Fibroblast of skin of left biceps (primary cell): ENCODE data around the gene ATOH8.

Experiments
- DNase-seq, 2 experiments: peaks; one replicate each; pipeline ENCODE4 v3.0.0-alpha.2; 2013; ENCODE audit warnings: low read depth in 2 of 2

ATOH8 gene

GRCh38 chr2:85736456-85737355, 17.1 kb upstream of the ATOH8 start:
- no peak for DNase-seq

DNA sequence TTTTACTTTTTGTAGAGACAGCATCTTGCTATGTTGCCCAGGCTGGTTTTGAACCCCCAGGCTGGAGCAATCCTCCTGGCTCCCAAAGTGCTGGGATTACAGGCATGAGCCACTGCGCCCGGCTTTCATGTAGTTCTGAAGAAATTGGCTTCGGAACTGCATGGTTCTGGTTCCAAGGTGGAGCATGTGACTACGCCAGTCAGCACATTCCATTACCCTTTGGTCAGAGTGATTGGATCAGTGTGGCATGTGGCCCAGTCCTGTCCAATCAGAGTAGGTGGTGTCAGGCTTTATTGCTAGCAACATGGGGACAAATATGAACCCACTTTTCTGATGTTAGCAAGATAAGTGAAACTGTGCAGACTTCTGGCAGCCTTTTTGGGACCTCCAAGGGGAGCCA, 16.3 kb upstream of the ATOH8 start:
- peak; percentile 68 to 70 for DNase-seq

GRCh38 chr2:85737961-85738360, 15.8 kb upstream of the ATOH8 start:
- DNase-seq, result no peak

- DNase-seq, result no peak
Measured at GRCh38 chr2:85740193-85740592, 13.6 kb upstream of the ATOH8 start.

DNA sequence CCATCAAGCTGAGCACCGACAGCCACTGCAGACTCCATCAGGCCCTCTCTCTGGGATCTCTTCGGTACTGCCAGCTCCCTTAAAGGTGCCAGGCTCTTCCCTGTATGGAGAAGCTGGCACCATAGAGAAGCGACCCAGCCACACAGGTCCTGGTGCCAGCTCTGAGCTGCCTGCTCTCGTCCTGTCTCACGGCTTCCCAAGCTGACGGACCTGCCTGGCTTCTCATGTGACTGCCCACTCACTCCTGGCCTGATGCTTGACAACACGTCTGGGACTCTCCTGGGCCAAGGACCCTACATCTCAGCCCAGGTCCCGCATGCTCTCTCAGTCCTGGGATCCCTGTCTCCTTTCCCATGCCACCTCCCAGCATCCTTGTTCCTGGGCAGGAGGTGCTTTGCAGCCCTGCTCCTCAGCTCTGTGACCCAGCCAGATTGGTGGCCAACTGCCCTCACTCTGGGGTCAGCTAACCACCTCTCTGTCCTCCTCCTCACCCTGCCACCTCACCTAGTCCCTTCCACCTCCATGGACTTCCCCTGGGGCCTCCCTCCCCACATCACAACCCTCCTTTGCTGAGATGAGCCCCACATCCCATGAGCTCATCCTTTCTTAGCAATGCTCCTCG, 12.5 kb upstream of the ATOH8 start:
- DNase-seq, result no peak

DNA sequence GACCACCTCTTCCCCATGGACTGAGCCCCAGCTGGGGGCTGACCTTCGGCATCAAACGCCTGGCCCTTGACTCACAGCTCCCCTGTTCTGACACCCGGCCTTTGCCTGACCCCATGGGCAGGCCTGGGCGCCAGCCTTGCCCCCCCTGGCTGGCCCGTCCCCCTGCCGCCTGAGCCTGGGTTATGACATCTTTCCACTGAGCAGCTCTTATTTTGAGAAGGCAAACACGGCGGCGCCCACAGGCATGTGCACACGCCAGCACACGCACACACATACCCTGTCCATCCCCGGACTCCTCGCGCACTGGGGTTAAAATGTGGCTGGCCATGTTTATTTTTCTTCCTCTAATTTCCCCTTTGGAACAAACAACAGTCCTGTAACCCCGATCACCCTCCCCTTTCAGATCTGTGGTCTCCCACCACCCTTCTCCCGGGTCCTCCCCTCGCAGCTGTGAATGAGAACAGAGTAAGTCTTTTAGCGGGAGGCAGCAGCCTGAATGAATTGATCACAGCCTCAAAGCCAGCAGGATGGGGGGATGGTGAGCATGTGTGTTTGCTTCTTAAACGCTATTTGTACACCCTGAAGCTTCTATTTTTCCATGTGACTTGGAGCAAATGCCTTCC, 11.8 kb upstream of the ATOH8 start:
- peak in 1 of 2 experiments; percentile 50 for DNase-seq

GRCh38 chr2:85743304-85743978, 10.3 kb upstream of the ATOH8 start:
- no peak for DNase-seq

- DNase-seq, result no peak
Measured at GRCh38 chr2:85744055-85744454, 9.7 kb upstream of the ATOH8 start.

- peak; percentile 97 to 98 for DNase-seq
Measured at GRCh38 chr2:85744741-85745601, 8.8 kb upstream of the ATOH8 start.

GRCh38 chr2:85745619-85746018, 8.2 kb upstream of the ATOH8 start:
- DNase-seq, result no peak

DNA sequence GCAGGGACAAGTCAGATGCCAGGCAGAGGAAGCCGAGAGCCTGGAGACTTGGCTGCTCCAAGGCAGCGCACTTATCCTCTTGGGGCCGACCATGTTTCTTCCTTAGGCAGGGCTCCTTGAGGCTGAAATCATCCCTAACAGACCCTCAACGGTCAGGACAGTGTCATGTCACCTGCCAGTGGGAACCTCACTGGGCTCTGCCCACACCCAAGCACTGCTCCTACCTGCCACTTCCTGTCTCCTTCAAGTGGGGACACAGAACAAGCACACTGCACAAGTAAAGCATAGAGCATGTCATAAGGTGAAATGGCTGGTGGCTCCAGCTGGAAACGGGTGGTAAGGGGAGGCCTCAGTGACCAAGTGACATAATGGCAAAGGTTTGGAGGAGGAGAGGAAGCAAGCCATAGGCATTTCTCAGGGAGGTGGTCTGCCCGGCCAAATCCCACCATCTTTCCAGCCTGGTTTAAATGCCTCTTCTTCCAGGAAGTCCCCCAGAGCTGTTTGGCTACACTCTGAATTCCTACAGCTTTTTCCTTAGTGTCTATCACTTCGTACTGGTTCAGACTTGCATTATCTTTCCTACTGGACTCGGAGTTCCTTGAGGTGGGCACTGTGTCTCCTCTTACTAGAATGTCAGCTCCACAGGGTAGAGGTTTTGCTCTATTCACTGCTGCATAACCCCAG, 7.3 kb upstream of the ATOH8 start:
- no peak for DNase-seq

DNA sequence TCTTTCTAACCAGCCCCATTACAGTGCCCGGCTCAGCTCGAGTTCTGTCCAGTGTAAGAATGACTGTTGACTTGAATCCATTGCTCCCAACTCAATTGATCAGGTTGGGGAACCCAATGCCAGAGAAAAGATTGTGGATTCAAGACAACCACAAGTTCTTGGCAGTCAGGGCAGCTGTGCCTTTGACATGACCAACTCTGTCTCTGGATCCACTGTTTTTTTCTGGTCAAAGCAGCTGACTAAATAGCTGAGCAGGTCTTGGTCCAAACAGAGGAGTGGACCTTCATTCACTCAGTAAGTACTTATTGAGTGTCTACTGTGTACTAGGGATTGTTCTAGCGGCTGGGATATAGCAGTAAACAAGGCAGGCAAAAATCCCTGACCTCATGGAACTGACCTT, 6.3 kb upstream of the ATOH8 start:
- DNase-seq, result no peak

GRCh38 chr2:85748039-85748734, 5.6 kb upstream of the ATOH8 start:
- no peak for DNase-seq

DNA sequence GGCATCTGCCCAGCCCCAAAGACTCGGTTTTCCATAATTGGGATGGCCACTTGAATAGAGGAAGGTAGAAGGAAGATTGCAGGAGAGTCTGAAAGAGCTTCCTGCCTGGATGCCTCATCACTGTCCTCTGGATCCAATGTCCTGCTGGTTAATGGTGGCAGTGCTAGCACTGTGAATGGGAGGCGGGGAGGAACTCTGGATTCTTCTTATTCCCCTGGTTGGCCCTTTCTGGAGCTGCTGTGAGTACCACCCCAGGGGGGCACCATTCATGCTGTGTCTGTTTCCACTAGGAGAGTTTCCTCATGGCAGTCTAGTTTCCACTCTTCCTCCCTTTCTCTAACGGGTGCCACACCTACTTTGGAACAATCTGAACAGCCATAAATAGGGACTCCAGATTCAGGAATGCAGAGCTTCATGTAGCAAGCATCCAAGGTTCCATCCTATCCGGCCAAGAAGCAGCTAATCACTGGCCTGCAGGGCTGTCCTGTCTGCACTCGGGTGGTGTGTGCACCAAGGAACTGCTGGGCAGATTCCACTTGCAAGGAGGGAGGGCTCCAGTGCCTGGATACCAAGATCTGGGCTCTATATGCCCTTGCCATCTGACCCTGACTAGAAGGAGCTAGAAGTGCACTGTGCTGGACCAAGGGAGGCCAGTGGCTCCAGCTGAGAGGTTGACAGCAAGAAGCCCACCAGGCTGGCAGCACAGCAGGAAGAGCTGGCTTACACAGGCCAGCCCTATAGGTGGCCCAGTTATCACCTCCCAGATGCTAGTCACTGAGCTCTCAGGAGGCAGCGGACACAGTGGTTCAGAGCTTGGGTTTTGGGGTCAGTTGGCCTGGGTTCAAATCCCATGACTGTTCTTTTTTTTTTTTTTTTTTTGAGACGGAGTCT, 4.6 kb upstream of the ATOH8 start:
- DNase-seq, result no peak

DNA sequence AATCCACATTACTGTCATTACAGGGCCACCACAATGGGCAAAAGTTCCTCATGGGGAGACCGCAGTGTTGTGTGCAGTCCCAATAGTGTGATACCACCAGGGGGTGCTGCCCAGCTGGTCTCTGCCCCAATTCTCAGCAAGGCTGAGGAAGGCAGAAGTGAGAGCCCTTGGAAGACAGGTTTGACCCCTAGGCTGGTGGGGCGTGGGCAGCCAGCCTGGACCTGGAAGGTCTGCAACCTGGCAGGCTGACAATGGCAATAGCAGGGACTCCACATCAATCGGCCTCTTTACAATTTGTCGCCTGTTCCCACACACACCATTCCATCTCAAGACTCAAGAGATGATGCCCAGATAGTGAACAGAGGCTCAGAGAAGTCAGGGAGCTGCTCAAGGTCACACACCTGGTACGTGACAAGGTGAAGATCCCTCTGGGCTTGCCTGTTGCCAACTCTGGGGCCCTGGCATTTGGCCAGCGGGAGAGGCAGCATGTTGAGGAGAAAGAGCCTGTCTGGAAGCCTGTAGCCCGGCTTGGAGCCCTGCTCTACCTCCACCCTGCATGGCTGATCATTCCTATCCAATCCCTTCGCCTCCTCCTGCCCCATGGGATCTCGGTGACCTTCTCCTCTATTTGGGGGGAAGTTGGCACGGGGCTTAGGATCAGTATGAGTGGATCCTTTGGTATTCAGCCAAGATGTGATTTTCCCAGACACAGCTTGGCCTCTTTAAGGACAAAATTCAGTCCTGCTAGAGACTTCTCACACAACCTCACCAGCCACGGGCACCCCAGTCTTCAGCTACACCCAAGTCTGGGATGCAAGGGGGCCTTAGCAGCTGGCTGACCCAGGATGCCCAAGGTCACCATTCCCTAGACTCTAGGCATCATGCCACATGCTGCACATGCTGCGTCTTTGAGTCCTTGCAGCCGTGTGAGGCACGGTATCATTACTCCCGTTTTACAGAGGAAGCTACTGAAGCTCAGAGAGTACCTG, 2.9 kb upstream of the ATOH8 start:
- no peak for DNase-seq

DNA sequence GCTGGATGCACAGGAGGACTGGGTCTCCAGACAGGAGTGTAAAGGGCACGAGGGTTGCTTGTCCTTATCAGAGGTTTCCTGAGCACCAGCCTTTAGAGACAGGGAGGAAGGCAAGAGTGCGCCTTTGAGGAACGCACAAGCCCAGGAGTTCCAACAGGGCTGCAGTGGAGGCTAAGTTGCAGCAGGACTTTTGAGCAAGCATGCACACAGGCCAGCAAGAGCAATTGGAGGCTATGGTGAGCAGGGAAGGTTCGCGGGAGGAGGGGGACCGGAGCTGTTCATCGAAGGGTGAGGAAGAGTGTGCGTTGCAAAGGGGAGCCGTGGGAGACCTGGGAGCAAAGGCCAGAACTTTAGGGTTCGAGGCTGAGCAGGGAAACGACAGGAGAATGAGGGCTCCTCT, 2.2 kb upstream of the ATOH8 start:
- no peak for DNase-seq

- no peak for DNase-seq
Measured at GRCh38 chr2:85753035-85753524, 711 bp upstream of the ATOH8 start.
